GM19238 (cell line): ENCODE data around the gene KIAA0586.
"Not testable (repeated sequence)": the region's sequence is repeated elsewhere in the genome, so short reads cannot be mapped to it uniquely, and the experiment has no call there.

Experiments
- DNase-seq: peaks from one replicate; pipeline ENCODE4 v3.0.0; 2011; ENCODE audit warnings: low spot score; ENCODE audit not compliant: insufficient read length

Gene KIAA0586

GRCh38 chr14:58543253-58543652 lies 115.7 kb downstream of the KIAA0586 start:
- DNase-seq = no peak

- no peak for DNase-seq
Measured at GRCh38 chr14:58547649-58548048, 120.1 kb downstream of the KIAA0586 start.

GRCh38 chr14:58549105-58549757 lies 121.7 kb downstream of the KIAA0586 start:
- DNase-seq = no peak

- no peak for DNase-seq
Measured at GRCh38 chr14:58553959-58554358, 126.4 kb downstream of the KIAA0586 start.

GRCh38 chr14:58555647-58556046 lies 128.1 kb downstream of the KIAA0586 start:
- no peak for DNase-seq

GRCh38 chr14:58557242-58557641 lies 129.7 kb downstream of the KIAA0586 start:
- no peak for DNase-seq

GRCh38 chr14:58560208-58560607 lies 132.7 kb downstream of the KIAA0586 start:
- no peak for DNase-seq

GRCh38 chr14:58562141-58562540 lies 134.6 kb downstream of the KIAA0586 start:
- no peak for DNase-seq

- no peak for DNase-seq
Measured at GRCh38 chr14:58563978-58564377, 136.5 kb downstream of the KIAA0586 start.

- no peak for DNase-seq
Measured at GRCh38 chr14:58565832-58566231, 138.3 kb downstream of the KIAA0586 start.

- DNase-seq = no peak
Measured at GRCh38 chr14:58566979-58567378, 139.5 kb downstream of the KIAA0586 start.

GRCh38 chr14:58568322-58568721 lies 140.8 kb downstream of the KIAA0586 start:
- DNase-seq = no peak

GRCh38 chr14:58571256-58571655 lies 143.7 kb downstream of the KIAA0586 start:
- no peak for DNase-seq

GRCh38 chr14:58571769-58572472 lies 144.4 kb downstream of the KIAA0586 start:
- no peak for DNase-seq

- DNase-seq = no peak
Measured at GRCh38 chr14:58572473-58572853, 144.9 kb downstream of the KIAA0586 start.

GRCh38 chr14:58572863-58573262 lies 145.3 kb downstream of the KIAA0586 start:
- DNase-seq = no peak

GRCh38 chr14:58574623-58575022 lies 147.1 kb downstream of the KIAA0586 start:
- no peak for DNase-seq

- no peak for DNase-seq
Measured at GRCh38 chr14:58575956-58576355, 148.4 kb downstream of the KIAA0586 start.

- DNase-seq = not testable (repeated sequence)
Measured at GRCh38 chr14:58580035-58580434, 152.5 kb downstream of the KIAA0586 start.

GRCh38 chr14:58581389-58581788 lies 153.9 kb downstream of the KIAA0586 start:
- DNase-seq = not testable (repeated sequence)

- no peak for DNase-seq
Measured at GRCh38 chr14:58584383-58584782, 156.9 kb downstream of the KIAA0586 start.

GRCh38 chr14:58587271-58587670 lies 159.8 kb downstream of the KIAA0586 start:
- no peak for DNase-seq

GRCh38 chr14:58588321-58588720 lies 160.8 kb downstream of the KIAA0586 start:
- DNase-seq = not testable (repeated sequence)
